MCF 10A (cell line): ENCODE results near the gene PNMA8A. TPM values are rescaled to one million over a fixed set of nuclear protein-coding genes. Genes with fewer than 3 reads are reported as not detected.

Source experiments
- BruUV-seq: library from RNA; stranded (reverse); fragments of 400-500 nt; replicated peaks from 2 replicates; lab custom pipeline; 2021; lab: Mats Ljungman, UMichigan
- CTCF ChIA-PET: fragments of 300-600 bp; sonication (Branson Sonifier 250); formaldehyde crosslinking; extraction: SDS; loops from one replicate; lab custom pipeline; 2021; ENCODE audit warnings: antibody characterized with exemption, inconsistent platforms; lab: Yijun Ruan, JAX
- POLR2A ChIA-PET: fragments of 300-600, 350-650 bp; sonication (Branson Sonifier 250); formaldehyde crosslinking; extraction: SDS; loops from one replicate; lab custom pipeline; 2020; ENCODE audit warnings: antibody characterized with exemption, inconsistent platforms; lab: Yijun Ruan, JAX
- DNase-seq: peaks from one replicate; pipeline ENCODE4 v3.0.0-alpha.2; 2018; ENCODE audit not compliant: unreplicated experiment
- H3K27ac Mint-ChIP-seq: one replicate; pipeline ENCODE4 v1.8.0; 2022; ENCODE audit warnings: mild to moderate bottlenecking, low read depth, mixed read lengths; ENCODE audit not compliant: unreplicated experiment
- H3K27me3 Mint-ChIP-seq: one replicate; pipeline ENCODE4 v1.8.0; 2022; ENCODE audit warnings: mixed read lengths; ENCODE audit not compliant: insufficient read depth, unreplicated experiment
- H3K36me3 Mint-ChIP-seq: one replicate; pipeline ENCODE4 v1.8.0; 2022; ENCODE audit warnings: mild to moderate bottlenecking, moderate library complexity, mixed read lengths; ENCODE audit not compliant: insufficient read depth, unreplicated experiment
- H3K4me1 Mint-ChIP-seq: one replicate; pipeline ENCODE4 v1.8.0; 2022; ENCODE audit warnings: mixed read lengths; ENCODE audit not compliant: insufficient read depth, unreplicated experiment
- H3K4me3 Mint-ChIP-seq: one replicate; pipeline ENCODE4 v1.8.0; 2022; ENCODE audit warnings: mild to moderate bottlenecking, moderate library complexity, mixed read lengths; ENCODE audit not compliant: unreplicated experiment
- H3K9me3 Mint-ChIP-seq: one replicate; pipeline ENCODE4 v1.8.0; 2022; ENCODE audit warnings: mixed read lengths; ENCODE audit not compliant: unreplicated experiment
- intact Hi-C: fragments of 100-400 bp; cut with micrococcal nuclease; formaldehyde crosslinking; loops from 2 replicates; pipeline ENCODE4 v1.14.1; 2022
- total RNA-seq: library from RNA; stranded (reverse); gene quantifications from 2 replicates; pipeline ENCODE4 v1.2.3, GENCODE V29; 2022
- TF ChIP-seq, protein P1 (sequence below): fragments of 200-600 bp; IDR thresholded peaks from one replicate; pipeline ENCODE4 v1.8.0; 2022; ENCODE audit warnings: antibody characterized with exemption, mild to moderate bottlenecking; ENCODE audit not compliant: unreplicated experiment

The PNMA8A gene
- total RNA-seq, 1 experiment from 2014 or later: 7.6 TPM

DNA sequence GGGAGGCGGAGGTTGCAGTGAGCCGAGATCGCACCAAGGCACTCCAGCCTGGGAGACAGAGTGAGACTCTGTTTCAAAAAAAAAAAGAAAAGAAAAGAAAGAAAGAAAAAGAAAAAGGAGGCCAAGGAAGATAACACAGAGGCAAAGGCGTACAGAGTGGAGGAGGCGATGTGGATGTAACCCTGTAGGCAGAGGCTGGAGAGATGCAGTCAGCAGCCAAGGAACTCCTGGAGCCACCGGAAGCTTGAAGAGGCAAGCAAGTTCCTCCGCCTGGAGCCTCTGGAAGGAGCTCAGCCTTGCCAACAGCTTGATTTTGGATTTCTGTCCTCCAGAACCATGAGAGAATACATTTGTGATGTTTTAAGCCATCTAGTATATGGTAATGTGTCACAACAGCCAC, 51.3 kb downstream of the PNMA8A start:
- no peak overlapping the region for H3K27ac Mint-ChIP-seq
- TF ChIP-seq, protein P1, sequence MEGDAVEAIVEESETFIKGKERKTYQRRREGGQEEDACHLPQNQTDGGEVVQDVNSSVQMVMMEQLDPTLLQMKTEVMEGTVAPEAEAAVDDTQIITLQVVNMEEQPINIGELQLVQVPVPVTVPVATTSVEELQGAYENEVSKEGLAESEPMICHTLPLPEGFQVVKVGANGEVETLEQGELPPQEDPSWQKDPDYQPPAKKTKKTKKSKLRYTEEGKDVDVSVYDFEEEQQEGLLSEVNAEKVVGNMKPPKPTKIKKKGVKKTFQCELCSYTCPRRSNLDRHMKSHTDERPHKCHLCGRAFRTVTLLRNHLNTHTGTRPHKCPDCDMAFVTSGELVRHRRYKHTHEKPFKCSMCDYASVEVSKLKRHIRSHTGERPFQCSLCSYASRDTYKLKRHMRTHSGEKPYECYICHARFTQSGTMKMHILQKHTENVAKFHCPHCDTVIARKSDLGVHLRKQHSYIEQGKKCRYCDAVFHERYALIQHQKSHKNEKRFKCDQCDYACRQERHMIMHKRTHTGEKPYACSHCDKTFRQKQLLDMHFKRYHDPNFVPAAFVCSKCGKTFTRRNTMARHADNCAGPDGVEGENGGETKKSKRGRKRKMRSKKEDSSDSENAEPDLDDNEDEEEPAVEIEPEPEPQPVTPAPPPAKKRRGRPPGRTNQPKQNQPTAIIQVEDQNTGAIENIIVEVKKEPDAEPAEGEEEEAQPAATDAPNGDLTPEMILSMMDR: no peak
- no TSS peak for BruUV-seq
- no peak overlapping the region for H3K4me3 Mint-ChIP-seq
- H3K4me1 Mint-ChIP-seq: peaks cover 5% of the 10 kb centered on the region
- intact Hi-C loops: no loop called here
- no peaks in the 10 kb centered on the region for H3K9me3 Mint-ChIP-seq
- H3K36me3 Mint-ChIP-seq: no peaks in the 10 kb centered on the region
- ChIA-PET CTCF (interaction anchor here (0.9 kb wide), 1 partner anchor 118 kb away, joined by 4 read pairs; no protein-coding TSS in a partner anchor), POLR2A (no interaction called here)
- no peak for DNase-seq
- no peaks in the 10 kb centered on the region for H3K27me3 Mint-ChIP-seq

Other genes with a start within 250 kb of the PNMA8A start
- gene IGFL1, start 241.8 kb downstream of the PNMA8A start, total RNA-seq: not detected in 2 replicates
- 0.47 TPM in 1 of 2 replicates, not detected in the other for gene HIF3A, start 174.5 kb downstream of the PNMA8A start, total RNA-seq
- gene PPP5C, start 124.5 kb downstream of the PNMA8A start, total RNA-seq: 75.6 and 81.5 TPM in 2 replicates
- not detected in 2 replicates for gene CCDC8, start 58.0 kb downstream of the PNMA8A start, total RNA-seq
- gene PNMA8C, start 42.6 kb downstream of the PNMA8A start, total RNA-seq: not detected in 2 replicates
- not detected in 2 replicates for gene PNMA8B, start 24.3 kb upstream of the PNMA8A start, total RNA-seq
- gene CALM3, start 129.8 kb upstream of the PNMA8A start, total RNA-seq: 103 and 120 TPM in 2 replicates
- not detected in 2 replicates for gene PTGIR, start 153.5 kb upstream of the PNMA8A start, total RNA-seq
- not detected in 2 replicates for gene GNG8, start 164.6 kb upstream of the PNMA8A start, total RNA-seq
- 0.09 TPM in 1 of 2 replicates, not detected in the other for gene DACT3, start 189.6 kb upstream of the PNMA8A start, total RNA-seq
- gene PRKD2, start 245.6 kb upstream of the PNMA8A start, total RNA-seq: 30.4 and 35.9 TPM in 2 replicates